Osteoblast (primary cell): Measurements from ENCODE around the gene TNRC18. TPM values are rescaled to one million over a fixed set of nuclear protein-coding genes. Genes with fewer than 3 reads are reported as not detected.

Experiments
- DNase-seq: peaks from one replicate; pipeline ENCODE4 v3.0.0; 2011; ENCODE audit warnings: low spot score, mixed read lengths; ENCODE audit not compliant: insufficient read length; ENCODE audit errors: missing footprints
- H2AFZ ChIP-seq: 2 replicates; pipeline ENCODE4 v1.6.0; 2011; ENCODE audit warnings: mild to moderate bottlenecking, low read length
- H3K27ac ChIP-seq: 2 replicates; pipeline ENCODE4 v1.5.1; 2011; ENCODE audit warnings: mild to moderate bottlenecking, low read depth, low read length, moderate library complexity
- H3K27me3 ChIP-seq: 2 replicates; pipeline ENCODE4 v1.6.0; 2012; ENCODE audit warnings: mild to moderate bottlenecking, control low read depth, inconsistent platforms, low read length, moderate library complexity; ENCODE audit not compliant: insufficient read depth
- H3K36me3 ChIP-seq: 2 replicates; pipeline ENCODE4 v1.5.1; 2011; ENCODE audit warnings: mild to moderate bottlenecking, low read length, control low read depth, moderate library complexity; ENCODE audit not compliant: insufficient read depth
- H3K4me1 ChIP-seq: 2 replicates; pipeline ENCODE4 v1.5.1; 2011; ENCODE audit warnings: mild to moderate bottlenecking, low read length, control low read depth, moderate library complexity; ENCODE audit not compliant: insufficient read depth
- H3K4me2 ChIP-seq: 2 replicates; pipeline ENCODE4 v1.6.0; 2011; ENCODE audit warnings: mild to moderate bottlenecking, low read length; ENCODE audit not compliant: insufficient read depth
- H3K4me3 ChIP-seq: fragments of 200-600 bp; sonication (generic); 3 replicates; pipeline ENCODE4 v1.5.1; 2012; ENCODE audit warnings: mild to moderate bottlenecking, low read length, inconsistent platforms; ENCODE audit not compliant: insufficient read depth
- H3K79me2 ChIP-seq: 2 replicates; pipeline ENCODE4 v1.6.0; 2012; ENCODE audit warnings: mild to moderate bottlenecking, low read length, control low read depth, inconsistent platforms; ENCODE audit not compliant: insufficient read depth
- H3K9me3 ChIP-seq: 2 replicates; pipeline ENCODE4 v1.5.1; 2011; ENCODE audit warnings: low read depth, low read length, control low read depth
- H4K20me1 ChIP-seq: 2 replicates; pipeline ENCODE4 v1.6.0; 2012; ENCODE audit warnings: mild to moderate bottlenecking, low read length, control low read depth; ENCODE audit not compliant: insufficient read depth
- total RNA-seq: library from RNA; depleted of rRNA; stranded (reverse); fragments of >200 nt; gene quantifications from 2 replicates; pipeline ENCODE4 v1.2.3, GENCODE V29; 2012
- TF ChIP-seq, protein P1 (sequence below): IDR thresholded peaks from 2 replicates; pipeline ENCODE4 v1.5.1; 2011; ENCODE audit warnings: mild to moderate bottlenecking, low read depth, low read length, moderate library complexity; ENCODE audit errors: extremely low read depth

TNRC18 gene
- total RNA-seq, 1 donor: 83.6 TPM

DNA sequence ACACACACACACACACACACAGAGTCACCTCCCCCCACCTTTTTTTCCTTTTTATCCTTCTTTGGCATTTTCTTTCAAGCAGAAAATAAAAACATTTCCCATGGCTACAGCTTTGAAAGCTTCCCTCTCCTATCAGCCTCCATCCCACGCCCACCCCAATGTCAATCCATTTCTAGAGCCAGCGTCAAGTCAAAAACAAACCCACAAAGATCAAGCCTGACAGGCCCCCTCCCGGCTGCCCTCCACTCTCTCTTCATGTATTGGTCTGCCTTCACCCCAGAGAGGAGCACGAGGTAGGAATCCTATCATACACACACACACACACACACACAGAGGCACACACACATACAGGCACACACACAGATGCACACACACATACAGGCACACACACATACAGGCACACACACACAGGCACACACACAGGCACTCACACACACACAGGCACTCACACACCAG, 8.0 kb upstream of the TNRC18 start:
- Histone ChIP-seq H3K27me3 (no peaks in the 10 kb centered on the region), H3K4me3 (no peak overlapping the region), H2AFZ (no peak overlapping the region), H3K27ac (no peak overlapping the region), H3K4me2 (no peak overlapping the region), H4K20me1 (peaks cover 10% of the 10 kb centered on the region), H3K79me2 (peaks cover 86% of the 10 kb centered on the region), H3K9me3 (no peaks in the 10 kb centered on the region), H3K36me3 (peaks cover 11% of the 10 kb centered on the region), H3K4me1 (peaks cover 14% of the 10 kb centered on the region)
- peak; percentile 10 for DNase-seq
- TF ChIP-seq, protein P1, sequence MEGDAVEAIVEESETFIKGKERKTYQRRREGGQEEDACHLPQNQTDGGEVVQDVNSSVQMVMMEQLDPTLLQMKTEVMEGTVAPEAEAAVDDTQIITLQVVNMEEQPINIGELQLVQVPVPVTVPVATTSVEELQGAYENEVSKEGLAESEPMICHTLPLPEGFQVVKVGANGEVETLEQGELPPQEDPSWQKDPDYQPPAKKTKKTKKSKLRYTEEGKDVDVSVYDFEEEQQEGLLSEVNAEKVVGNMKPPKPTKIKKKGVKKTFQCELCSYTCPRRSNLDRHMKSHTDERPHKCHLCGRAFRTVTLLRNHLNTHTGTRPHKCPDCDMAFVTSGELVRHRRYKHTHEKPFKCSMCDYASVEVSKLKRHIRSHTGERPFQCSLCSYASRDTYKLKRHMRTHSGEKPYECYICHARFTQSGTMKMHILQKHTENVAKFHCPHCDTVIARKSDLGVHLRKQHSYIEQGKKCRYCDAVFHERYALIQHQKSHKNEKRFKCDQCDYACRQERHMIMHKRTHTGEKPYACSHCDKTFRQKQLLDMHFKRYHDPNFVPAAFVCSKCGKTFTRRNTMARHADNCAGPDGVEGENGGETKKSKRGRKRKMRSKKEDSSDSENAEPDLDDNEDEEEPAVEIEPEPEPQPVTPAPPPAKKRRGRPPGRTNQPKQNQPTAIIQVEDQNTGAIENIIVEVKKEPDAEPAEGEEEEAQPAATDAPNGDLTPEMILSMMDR: no peak

DNA sequence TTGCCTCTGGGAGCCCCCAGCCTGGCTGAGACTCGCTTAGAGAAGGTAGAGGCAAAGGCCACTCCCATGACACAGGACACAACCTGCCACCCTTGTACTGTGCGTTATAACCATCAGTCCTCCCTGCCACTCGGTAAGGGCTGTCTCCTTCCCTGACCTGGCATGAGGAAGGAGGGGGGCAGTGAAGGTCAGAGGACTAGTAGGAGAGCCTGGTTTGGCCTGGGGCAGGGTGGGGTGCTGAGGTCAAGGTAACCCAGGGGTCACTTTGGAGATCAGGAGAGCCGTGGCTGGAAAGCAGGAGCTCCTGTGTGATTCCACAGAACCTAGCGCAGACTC, 6.9 kb upstream of the TNRC18 start:
- peaks cover 10% of the 10 kb centered on the region for H4K20me1 ChIP-seq
- H3K79me2 ChIP-seq: peaks cover 86% of the 10 kb centered on the region
- no peaks in the 10 kb centered on the region for H3K27me3 ChIP-seq
- peaks cover 14% of the 10 kb centered on the region for H3K4me1 ChIP-seq
- H2AFZ ChIP-seq: no peak overlapping the region
- peak; percentile 37 for DNase-seq
- H3K36me3 ChIP-seq: peaks cover 11% of the 10 kb centered on the region
- TF ChIP-seq, protein P1: no peak
- H3K4me3 ChIP-seq: no peak overlapping the region
- no peak overlapping the region for H3K27ac ChIP-seq
- H3K4me2 ChIP-seq: no peak overlapping the region
- H3K9me3 ChIP-seq: no peaks in the 10 kb centered on the region

DNA sequence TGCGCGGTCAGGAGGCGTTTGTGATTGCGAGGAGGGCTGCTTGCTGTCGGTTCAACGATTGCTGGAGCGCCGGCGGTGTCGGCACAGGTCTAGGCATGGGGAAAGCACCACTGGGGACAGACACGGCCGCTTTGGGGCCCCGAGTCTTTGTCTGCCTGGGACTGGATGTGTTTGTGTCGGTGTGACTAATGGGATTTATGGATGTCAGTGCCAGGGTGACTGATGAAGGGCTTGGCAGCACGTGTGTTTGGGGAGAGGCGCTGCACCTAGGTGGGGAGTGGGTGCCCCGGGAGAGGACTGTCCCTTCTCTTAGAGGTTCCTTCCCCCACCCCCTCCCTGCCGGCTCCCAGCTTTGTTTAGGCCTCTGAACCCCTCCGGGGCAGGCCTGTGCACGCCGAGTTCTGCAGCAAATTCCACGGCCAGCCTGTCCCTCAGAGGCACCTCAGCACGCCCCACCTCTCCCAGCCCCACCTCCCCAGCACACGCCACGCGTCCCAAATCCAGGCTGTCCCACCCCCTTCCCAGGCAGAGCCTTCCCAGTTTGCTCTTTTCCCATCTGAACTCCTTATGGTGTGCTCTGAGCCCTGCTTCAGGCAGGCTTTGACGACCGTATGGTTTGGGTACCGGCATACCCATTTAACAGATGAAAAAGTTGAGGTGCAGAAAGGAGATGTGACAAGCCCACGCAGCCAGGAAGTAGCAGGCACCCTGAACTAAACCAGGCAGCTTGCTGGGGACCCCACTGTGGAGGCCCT, 6.4 kb upstream of the TNRC18 start:
- peaks cover 14% of the 10 kb centered on the region for H3K4me1 ChIP-seq
- TF ChIP-seq, protein P1: no peak
- H4K20me1 ChIP-seq: peaks cover 6% of the 10 kb centered on the region
- H3K27me3 ChIP-seq: no peaks in the 10 kb centered on the region
- peaks cover 11% of the 10 kb centered on the region for H3K36me3 ChIP-seq
- peak overlapping the region; percentile 77 for H2AFZ ChIP-seq
- H3K4me3 ChIP-seq: peak overlapping the region; percentile 96
- peak overlapping the region; percentile 85 for H3K27ac ChIP-seq
- peaks cover 86% of the 10 kb centered on the region for H3K79me2 ChIP-seq
- no peaks in the 10 kb centered on the region for H3K9me3 ChIP-seq
- peak; percentile 94 for DNase-seq
- peak overlapping the region; percentile 96 for H3K4me2 ChIP-seq

DNA sequence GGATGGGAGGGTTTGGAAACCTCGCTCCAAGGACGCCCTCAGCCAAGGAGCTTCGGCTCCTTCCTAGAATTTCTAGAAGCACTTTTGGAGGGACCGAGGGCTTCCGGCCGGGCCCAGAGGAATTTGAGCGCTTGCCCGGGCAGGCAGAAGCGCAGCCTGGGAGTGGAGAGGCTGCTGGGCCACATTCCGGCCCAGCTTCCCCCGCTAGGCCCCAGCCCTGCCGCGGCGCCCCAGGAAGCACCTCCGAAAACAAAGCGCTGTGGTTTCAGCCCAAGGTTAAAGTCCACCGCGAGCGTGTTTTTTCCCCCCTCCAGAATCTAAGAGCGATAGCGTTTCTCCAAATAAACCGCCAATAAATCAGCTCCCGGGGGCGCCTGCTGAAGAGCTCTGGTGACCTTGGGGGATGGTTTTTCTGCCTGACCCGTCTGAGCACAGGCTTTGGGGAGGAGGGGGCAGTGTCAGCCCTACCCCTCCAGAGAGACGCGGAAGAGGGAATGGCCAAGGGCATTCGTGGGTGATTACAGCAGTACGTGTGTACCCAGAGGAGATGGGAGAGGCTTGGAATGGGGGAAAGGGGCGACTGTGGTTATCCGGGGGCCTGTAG, 5.7 kb upstream of the TNRC18 start:
- Histone ChIP-seq H3K9me3 (no peaks in the 10 kb centered on the region), H3K36me3 (peaks cover 11% of the 10 kb centered on the region), H4K20me1 (peaks cover 6% of the 10 kb centered on the region), H3K27ac (peak overlapping the region; percentile 85), H3K27me3 (no peaks in the 10 kb centered on the region), H3K4me1 (peaks cover 14% of the 10 kb centered on the region), H3K4me3 (peak overlapping the region; percentile 96), H3K4me2 (peak overlapping the region; percentile 96), H3K79me2 (peaks cover 87% of the 10 kb centered on the region), H2AFZ (peak overlapping the region; percentile 77)
- TF ChIP-seq, protein P1: no peak
- peak; percentile 88 for DNase-seq
